ENCODE data around the gene G6PC3. TPM values are rescaled to one million over a fixed set of nuclear protein-coding genes. Genes with fewer than 3 reads are reported as not detected.
A peak's percentile ranks its signal among the peaks of the same experiment; 100 is the strongest.
"Not testable (repeated sequence)": the region's sequence is repeated elsewhere in the genome, so short reads cannot be mapped to it uniquely, and the experiment has no call there.

The G6PC3 gene
- total RNA-seq, 1 experiment from 2014 or later = 22.8 TPM

DNA sequence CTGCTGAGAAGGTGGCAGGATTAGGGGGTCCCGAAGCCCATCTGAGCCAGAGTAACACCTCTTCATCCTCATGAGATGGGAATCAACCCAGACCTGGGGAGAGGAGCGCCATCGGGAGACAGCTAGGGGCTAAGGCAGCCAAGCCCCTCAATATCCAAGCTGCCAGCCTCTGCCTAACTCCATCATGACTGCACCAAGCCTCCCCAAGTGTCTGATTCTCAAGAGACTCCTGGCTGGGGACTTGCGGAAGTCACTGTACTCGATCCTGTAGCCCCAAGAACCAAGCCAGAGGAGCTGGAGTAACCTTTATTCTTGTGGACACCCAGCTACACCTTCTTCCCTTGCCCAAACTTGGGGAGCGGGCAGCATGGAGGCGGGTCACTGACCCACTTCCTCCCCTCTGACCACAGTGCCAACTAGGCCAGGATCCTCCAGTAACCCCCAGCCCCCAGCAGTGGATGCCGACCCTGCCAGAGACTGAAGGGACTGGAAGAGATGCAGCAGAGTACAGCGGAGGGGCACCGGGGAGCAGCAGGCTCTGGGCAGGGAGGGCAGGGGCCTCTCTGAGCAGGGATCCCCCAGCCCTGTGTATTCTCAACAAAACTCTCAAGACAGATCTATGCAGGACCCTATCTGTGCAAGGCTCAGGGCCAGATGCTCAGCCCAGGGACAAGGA, 39.6 kb downstream of the G6PC3 start:
- peak overlapping the region; percentile 36 for H3K4me3 ChIP-seq
- no peaks in the 10 kb centered on the region for H3K27me3 ChIP-seq
- no peak for DNase-seq
- no peaks in the 10 kb centered on the region for H3K9me3 ChIP-seq
- H3K36me3 ChIP-seq = no peaks in the 10 kb centered on the region; the same call in none of the 2 replicates

DNA sequence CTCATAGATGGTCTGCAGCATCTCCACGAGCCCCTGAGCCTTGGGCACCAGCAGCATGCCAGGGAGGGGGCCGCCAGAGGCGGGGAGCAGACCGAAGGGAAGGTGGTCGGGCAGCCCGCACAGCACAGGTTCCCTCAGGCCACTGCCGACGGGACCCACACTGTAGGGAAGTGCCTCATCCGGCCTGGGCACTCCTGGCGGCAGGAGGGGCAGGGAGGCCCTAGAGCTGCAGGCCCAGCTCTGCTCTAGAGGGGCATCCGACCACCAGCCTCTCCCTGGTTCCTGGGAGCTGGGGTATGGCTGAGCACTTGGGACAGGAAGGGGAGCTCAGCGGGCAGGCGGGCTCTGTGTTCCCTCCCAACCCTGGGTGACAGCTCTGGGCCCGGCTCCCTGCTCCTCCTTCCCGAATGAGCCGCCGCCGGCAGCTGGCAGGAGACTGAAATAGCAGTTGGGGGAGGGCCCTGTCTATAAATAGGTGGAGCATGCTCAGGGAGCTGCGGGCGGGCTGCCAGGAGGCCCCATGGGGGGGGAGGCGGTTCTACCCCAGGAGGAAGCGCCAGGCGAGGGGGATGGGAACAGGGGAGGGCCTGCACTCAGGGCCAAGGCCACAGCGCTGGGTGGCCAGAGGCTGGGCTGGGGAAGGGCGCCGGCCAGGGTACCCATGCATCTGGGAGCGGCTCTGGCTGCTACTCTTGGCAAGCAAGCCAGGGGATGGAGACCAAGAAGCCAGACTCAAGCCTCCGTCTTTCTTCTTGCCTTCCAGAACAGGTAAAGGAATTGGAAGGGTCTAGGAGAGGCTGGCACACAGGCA, 40.5 kb downstream of the G6PC3 start:
- no peaks in the 10 kb centered on the region; the same call in none of the 2 replicates for H3K36me3 ChIP-seq
- no peaks in the 10 kb centered on the region for H3K27me3 ChIP-seq
- H3K9me3 ChIP-seq = no peaks in the 10 kb centered on the region
- peak overlapping the region; percentile 36 for H3K4me3 ChIP-seq
- DNase-seq = peak; percentile 92

GRCh38 chr17:44111777-44112176, 41.2 kb downstream of the G6PC3 start:
- Histone ChIP-seq H3K9me3 (no peaks in the 10 kb centered on the region), H3K27me3 (no peaks in the 10 kb centered on the region), H3K36me3 (no peaks in the 10 kb centered on the region; the same call in none of the 2 replicates), H3K4me3 (no peak overlapping the region)
- DNase-seq = no peak

DNA sequence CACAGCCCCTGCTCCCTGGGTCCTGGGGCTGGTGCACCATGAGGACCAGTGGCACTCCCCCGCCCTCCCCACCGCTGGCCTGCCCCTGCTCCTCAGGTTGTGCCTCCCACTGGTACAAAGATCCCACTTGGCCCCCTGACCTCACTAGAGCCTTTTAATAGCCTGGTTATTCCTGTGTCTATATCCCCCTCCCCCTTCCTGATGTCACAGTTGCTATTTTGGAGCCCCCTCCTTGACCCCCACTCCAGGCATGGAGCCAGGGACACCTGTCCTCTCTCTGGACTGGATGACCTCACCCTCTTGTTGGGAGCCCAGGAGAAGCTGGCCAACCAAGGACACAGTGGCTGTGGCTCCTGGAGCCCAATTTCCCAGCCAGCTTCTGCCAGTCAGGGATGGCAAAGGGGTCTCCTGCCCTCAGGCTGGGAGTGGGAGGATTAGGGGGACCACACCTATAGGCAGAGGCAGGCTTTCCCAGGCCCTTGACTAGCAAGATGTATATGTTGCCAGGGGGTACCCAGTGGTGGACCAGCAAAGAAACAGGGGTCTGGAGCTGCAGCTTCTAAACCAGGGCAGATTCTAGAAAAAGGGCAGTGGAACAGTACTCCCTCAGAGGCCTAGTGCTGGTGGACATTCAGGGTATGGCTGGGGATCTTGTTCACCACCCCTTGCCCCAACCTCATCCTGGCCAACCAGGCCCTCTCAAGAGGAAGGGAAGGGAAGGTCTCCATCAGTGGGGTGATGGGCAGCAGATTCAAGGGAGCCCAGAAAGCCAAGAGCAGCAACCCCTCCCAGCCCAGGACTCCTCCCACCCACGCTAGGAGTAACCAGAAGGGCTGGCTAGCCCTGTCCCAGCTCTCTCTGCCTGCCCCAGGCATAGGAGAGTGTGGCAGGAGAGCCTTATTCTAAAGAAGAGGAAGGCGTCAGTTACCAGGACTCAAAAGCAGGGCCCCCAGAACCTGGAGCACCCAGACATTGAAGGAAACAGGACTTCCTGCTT, 42.0 kb downstream of the G6PC3 start:
- H3K36me3 ChIP-seq = no peaks in the 10 kb centered on the region; the same call in 1 of the 2 replicates
- no peak overlapping the region for H3K4me3 ChIP-seq
- DNase-seq = no peak

GRCh38 chr17:44113382-44113781, 42.8 kb downstream of the G6PC3 start:
- no peak overlapping the region for H3K4me3 ChIP-seq
- H3K9me3 ChIP-seq = no peaks in the 10 kb centered on the region
- H3K27me3 ChIP-seq = no peaks in the 10 kb centered on the region
- no peak for DNase-seq
- no peaks in the 10 kb centered on the region; the same call in 1 of the 2 replicates for H3K36me3 ChIP-seq

More for the DNA sequence above, 42.0 kb downstream of the G6PC3 start:
- Histone ChIP-seq H3K9me3 (no peaks in the 10 kb centered on the region), H3K27me3 (no peaks in the 10 kb centered on the region)

- Histone ChIP-seq H3K36me3 (no peaks in the 10 kb centered on the region; the same call in 1 of the 2 replicates), H3K9me3 (no peaks in the 10 kb centered on the region), H3K27me3 (no peaks in the 10 kb centered on the region), H3K4me3 (no peak overlapping the region)
- DNase-seq = peak; percentile 64
Measured at GRCh38 chr17:44113868-44114840, 43.6 kb downstream of the G6PC3 start.

DNA sequence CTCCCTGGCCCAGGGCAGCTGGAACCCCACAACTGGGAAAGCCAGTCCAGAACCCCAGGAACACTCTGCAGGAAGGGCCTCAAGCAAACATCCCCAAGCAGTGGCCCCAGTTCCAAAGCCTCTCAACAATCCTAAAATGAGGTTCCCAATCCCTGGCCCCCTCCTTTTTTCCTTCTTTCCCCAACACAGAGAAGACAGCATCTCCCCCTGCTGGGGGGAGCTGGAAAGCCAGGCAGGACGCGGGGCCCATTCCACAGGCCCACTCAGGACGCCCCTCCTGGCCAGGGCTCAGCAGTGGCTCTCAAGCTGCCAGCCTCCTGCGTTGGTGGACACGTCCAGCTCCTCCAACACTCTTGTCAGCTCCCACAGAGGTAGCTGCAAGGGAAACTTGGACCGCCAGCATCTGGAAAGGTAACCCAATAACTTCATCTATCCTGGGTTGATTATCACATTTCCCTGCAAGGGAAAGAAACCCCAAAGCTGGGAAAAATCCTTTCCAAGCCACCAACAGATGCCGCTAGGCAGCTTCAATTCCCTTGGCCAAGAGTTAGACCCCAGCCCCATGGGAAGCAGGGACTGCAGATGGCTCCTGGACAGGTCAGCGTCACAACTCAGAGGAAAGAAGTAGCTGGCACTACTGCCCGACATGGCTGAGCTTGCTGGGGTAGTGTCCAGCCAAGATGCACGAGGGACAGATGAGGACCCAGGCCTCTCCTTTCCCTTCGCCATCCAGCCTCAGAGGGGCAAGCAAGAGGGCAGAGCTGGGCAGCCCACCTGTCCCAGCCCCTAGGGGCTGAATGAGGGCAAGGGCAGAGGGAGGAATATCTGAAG, 45.3 kb downstream of the G6PC3 start:
- DNase-seq = peak; percentile 56
- H3K27me3 ChIP-seq = no peaks in the 10 kb centered on the region
- H3K4me3 ChIP-seq = no peak overlapping the region
- H3K9me3 ChIP-seq = no peaks in the 10 kb centered on the region
- no peaks in the 10 kb centered on the region; the same call in 1 of the 2 replicates for H3K36me3 ChIP-seq

DNA sequence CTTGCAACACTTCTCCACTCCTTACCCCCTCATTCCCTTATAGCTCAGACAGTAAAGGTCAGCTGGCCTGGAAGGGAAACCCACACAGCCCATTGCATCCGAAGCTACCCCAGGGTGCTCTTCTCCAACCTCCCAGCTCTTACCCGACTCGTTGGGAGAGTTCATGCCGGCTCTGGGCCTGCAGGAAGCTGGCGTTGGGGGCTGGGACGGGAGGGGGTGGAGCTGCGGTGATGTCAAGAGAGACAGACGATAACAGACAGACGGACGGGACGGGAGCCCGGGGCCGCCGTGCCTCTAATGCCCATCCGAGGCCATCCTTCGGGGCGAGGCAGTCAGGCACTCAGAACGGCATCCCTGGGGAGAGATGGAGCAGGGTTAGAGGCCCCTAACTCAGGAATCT, 46.8 kb downstream of the G6PC3 start:
- Histone ChIP-seq H3K4me3 (no peak overlapping the region), H3K36me3 (no peaks in the 10 kb centered on the region; the same call in 1 of the 2 replicates), H3K27me3 (no peaks in the 10 kb centered on the region), H3K9me3 (no peaks in the 10 kb centered on the region)
- DNase-seq = no peak

DNA sequence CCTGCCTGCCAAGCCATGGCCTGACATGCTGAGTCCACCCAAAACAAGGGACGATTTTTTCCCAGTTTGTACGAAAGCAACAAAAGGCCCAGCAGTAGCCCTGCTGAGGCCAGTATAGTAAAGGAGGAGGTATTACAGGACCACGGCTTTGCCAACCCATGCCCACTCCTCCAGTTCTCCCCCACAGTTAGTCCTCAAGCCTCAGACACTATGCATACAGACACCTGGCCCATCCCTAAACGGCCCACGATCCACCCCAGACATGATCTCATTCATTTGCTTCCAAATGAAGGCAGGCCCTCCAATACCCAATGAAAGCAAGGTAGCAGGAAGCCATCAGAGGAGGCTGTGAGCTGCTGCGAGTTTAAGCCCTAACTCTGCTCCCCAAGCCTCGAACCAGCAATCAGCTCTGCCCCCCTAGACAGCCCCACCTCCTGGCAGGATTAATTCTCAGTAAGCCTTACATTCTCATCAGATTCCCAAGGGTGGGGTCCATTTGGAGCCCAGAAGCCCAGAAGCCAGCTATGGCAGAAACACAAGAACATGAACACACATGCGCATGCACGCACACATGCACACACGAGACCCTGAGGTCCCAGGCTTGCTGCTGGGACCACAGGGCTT, 48.0 kb downstream of the G6PC3 start:
- DNase-seq = no peak
- no peaks in the 10 kb centered on the region for H3K9me3 ChIP-seq
- no peaks in the 10 kb centered on the region; the same call in 1 of the 2 replicates for H3K36me3 ChIP-seq
- H3K4me3 ChIP-seq = no peak overlapping the region
- H3K27me3 ChIP-seq = no peaks in the 10 kb centered on the region

- no peaks in the 10 kb centered on the region; the same call in 1 of the 2 replicates for H3K36me3 ChIP-seq
- no peak for DNase-seq
- H3K27me3 ChIP-seq = no peaks in the 10 kb centered on the region
- H3K9me3 ChIP-seq = no peaks in the 10 kb centered on the region
- H3K4me3 ChIP-seq = no peak overlapping the region
Measured at GRCh38 chr17:44119062-44119461, 48.5 kb downstream of the G6PC3 start.

- no peaks in the 10 kb centered on the region; the same call in 1 of the 2 replicates for H3K36me3 ChIP-seq
- no peak overlapping the region for H3K4me3 ChIP-seq
- no peak for DNase-seq
- H3K9me3 ChIP-seq = no peaks in the 10 kb centered on the region
- H3K27me3 ChIP-seq = no peaks in the 10 kb centered on the region
Measured at GRCh38 chr17:44119798-44120197, 49.3 kb downstream of the G6PC3 start.

DNA sequence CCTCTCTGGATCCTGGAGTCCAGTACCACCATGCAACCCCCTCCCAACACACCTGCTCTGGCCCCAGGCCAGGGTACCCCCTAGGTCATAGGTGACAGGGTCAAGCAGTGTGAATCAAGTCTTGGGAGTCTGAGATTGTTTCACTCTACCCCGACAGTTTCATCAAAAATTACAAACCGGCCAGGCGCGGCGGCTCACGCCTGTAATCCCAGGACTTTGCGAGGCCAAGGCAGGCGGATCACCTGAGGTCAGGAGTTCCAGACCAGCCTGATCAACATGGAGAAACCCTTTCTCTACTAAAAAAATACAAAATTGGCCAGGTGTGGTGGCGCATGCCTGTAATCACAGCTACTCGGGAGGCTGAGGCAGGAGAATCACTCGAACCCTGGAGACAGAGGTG, 49.7 kb downstream of the G6PC3 start:
- H3K36me3 ChIP-seq, H3K9me3 ChIP-seq, H3K27me3 ChIP-seq, H3K4me3 ChIP-seq, DNase-seq: not testable (repeated sequence)

DNA sequence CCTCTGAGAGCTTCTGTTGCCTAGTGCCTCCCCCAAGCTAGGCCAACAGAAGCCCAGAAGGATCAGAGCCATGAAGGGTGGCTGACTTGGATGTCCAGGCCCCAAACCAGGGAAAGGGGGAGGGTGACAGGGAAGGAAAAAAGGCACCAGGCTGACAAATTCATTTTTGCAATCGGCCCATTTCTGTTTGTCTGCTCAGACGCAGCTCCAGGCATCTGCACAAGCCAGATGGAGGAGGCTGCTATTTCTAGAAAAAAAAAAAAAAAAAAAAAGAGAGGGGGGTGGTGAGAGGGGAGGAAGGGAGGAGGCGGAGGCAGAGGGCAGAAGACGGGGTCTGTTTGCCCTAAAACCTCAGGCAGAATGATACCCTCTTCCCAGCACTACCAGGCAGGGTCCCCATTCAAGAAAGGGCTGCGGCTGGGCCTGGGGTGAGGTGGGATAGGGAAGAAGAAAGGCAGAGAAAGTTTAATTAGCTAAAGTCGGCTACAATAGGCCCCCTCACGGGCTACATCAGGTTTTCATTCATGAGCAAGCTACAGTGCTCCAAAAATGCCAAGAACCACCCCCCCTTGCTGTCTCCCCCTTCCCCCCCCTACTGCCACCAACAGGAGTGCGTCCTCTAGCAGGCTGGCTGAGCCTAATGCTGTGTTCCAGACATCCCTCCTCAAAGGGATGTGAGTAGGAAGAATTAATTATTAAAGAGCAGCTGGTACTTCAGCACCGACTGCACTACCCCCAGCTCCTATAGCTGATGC, 50.5 kb downstream of the G6PC3 start:
- Histone ChIP-seq H3K27me3 (no peaks in the 10 kb centered on the region), H3K4me3 (no peak overlapping the region), H3K9me3 (no peaks in the 10 kb centered on the region), H3K36me3 (no peaks in the 10 kb centered on the region; the same call in 1 of the 2 replicates)
- no peak for DNase-seq
